ENCODE measurements around the gene LGALS14.
"Not testable (repeated sequence)": the region's sequence is repeated elsewhere in the genome, so short reads cannot be mapped to it uniquely, and the experiment has no call there.

LGALS14 gene

GRCh38 chr19:39696387-39696786 is 7.9 kb upstream of the LGALS14 start:
- DNase-seq = no peak

- DNase-seq = no peak
These were observed 5.7 kb upstream of the LGALS14 start for GRCh38 chr19:39698535-39698934.

- no peak for DNase-seq
These were observed 3.0 kb upstream of the LGALS14 start for GRCh38 chr19:39701291-39701690.

DNA sequence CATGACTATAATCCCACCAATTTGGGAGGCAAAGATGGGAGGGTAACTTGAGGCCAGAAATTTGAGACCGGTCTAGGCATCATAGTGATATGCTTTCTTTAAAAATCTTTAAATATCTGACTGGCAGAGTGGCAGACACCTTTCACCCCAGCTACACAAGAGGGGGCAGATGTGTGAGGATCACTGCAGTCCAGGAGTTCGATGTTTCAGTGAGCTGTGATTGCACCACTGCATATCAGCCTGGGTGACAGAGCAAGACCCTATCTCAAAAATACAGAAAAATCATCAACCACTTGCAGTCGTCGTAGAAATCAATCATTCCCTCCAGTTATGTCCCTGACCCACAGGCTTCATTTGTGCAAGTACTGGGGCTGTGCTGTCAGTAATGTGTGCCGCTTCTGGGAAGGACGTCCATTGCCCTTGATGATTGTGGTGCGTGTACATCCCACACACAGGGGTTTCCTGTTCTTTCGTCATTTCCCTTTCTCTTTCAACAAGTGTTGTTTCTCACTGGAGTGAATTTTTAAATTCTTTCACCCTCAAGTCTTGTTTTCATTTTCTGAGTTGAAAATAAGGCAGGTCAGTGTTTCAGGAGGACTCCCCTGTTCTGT is 1.4 kb downstream of the LGALS14 start:
- no peak for DNase-seq

DNA sequence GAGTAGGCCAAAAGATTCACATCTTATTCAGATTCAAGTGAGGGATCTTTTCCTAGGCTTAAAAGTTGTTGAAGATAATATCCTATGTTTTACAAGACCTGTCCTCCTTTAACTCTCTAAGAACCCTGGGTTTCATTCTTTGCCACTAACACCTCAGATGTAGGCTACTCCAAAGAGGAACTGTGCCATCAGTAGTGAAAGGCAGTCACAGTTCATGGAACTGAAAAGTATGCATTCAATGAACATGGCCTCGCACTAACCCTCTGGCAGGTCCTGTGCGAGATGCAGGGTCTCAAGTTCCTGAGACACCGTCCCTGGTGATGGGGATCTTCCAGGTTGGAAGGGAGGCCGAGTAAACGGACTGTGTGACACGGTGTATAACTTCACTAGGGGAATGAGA is 4.3 kb downstream of the LGALS14 start:
- DNase-seq = no peak

- no peak for DNase-seq
These were observed 5.0 kb downstream of the LGALS14 start for GRCh38 chr19:39709026-39709872.

- DNase-seq = no peak
These were observed 6.1 kb downstream of the LGALS14 start for GRCh38 chr19:39710333-39710890.

DNA sequence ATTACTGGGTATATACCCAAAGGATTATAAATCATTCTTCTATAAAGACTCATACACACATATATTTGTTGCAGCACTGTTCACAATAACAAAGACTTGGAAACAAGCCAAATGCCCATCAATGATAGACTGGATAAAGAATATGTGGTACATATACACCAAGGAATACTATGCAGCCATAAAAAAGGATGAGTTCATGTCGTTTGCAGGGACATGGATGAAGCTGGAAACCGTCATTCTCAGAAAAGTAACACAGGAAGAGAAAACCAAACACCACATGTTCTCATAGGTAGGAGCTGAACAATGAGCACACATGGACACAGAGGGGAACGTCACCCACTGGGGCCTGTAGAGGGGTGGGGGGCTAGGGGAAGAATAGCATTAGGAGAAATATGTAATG is 15.9 kb downstream of the LGALS14 start:
- not testable (repeated sequence) for DNase-seq

- DNase-seq = no peak
These were observed 21.7 kb downstream of the LGALS14 start for GRCh38 chr19:39725995-39726394.

DNA sequence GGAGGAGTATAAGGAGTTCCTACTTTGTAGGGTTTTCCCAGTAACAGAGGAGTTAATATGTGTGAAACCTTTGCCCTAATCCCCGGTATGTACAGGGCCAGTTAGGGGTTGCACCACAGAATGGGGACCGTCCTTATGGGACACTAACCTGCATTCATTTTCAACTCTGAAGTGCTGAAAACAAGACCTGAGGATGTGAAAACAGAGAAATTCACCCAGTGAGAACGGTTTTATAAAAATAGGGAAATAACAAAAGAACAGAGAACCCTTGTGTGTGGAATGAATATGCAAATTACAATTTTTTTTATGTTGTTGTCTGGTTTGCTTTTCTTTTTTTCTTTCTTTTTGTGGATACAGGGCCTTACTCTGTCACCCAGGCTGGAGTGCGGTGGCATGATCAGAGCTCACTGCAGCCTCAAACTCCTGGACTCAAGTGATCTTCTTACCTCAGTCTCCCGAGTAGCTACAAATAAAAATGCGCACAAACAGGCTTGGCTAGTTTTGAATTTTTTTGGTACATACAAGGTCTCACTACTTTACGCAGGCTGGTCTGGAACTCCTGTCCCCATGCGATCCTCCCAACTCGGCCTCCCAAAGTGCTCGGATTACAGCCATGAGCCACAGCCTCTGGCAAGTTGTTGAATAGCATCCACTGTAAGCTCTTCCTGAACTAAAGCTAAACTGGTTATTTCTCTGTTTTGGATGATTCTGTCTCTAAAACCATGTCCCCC is 23.0 kb downstream of the LGALS14 start:
- DNase-seq = no peak

DNA sequence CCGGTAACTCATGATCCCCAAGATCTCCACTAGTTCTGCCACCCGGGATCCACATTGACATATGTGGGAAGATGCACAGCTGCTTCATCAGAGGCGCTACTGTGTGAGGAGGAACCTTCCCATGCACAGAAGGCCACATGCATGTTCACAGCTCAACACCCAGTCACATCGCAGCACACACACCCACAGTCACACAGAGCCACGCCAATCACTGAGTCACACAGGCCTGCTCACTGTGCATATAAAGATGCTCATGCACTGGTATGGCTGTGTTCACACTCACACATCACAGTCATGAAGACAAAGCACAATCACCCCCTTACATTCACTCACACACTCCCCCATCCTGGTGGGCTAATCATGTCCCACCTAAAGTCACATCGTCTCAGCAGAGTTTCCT is 23.8 kb downstream of the LGALS14 start:
- no peak for DNase-seq

DNA sequence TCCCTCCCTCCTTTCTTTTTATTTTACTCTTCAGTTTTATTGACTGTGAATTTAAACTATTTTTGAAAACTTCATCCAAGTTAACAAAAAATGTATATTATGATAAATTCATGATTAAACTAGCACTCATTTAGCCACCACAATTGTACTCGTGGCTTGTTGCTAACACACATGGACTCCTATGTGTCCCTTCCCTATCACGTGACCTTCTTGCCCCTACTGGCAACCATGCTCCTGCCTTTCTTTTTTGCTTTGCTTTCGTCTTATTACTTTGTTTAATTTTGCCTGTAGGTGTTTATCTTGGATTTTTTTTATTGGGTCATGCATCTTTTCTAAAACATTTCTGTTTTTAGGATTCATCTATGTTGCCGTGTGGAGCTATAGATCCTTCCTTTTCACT is 25.3 kb downstream of the LGALS14 start:
- DNase-seq = no peak

DNA sequence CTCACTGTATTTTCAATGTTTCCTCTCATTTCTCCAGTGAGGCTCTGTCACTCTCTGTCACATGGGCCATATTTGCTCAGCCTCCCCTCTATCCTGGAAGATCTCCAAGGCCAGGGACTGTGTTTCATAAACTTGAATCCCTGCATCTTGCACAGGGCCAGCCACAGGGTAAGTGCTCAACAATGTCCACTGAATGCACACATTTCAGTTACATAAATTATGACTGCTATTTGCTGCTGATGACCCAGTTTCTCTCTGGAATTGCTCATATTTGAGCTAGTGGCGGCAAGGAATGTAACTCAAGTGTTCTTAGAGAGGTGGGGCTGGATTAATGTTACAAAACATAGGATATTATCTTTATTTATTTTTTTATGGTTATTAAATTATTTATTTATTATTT is 27.4 kb downstream of the LGALS14 start:
- no peak for DNase-seq

GRCh38 chr19:39733841-39734240 is 29.6 kb downstream of the LGALS14 start:
- DNase-seq = no peak

GRCh38 chr19:39735688-39736087 is 31.4 kb downstream of the LGALS14 start:
- no peak for DNase-seq

GRCh38 chr19:39736088-39736487 is 31.8 kb downstream of the LGALS14 start:
- DNase-seq = no peak

DNA sequence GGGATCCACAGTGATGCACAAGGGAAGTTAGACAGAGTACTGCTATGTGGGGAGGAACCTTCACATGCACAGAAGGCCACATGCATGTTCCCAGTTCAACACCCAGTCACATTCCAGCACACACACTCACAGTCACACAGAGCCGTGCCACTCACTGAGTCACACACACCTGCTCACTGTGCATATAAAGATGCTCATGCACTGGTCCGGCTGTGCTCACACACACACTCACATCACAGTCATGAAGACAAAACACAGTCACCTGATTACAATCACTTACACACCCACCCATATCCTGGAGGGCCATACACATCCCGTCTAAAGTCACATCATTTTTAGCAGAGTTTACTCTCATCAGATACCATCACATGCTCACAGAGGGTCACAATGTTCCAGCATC is 33.1 kb downstream of the LGALS14 start:
- no peak for DNase-seq

DNA sequence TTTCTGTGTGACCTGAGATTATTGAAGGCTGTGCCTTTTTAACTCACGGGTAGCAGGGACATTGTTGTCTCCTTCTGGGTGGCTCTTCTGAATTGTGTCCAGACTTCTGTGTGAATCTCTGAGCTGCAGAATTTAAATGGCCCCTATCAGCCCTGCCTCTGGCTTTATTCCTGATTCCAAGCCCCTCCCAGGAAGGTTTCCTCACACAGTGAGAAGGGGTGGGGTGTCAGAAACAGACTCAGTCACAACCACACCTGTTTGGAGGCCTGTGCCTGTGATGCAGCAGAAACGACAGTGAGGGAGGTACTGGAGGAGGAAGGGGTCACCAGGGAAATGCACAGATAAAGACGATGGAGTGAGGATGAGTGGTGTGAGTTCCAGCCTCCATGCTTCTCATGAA is 33.6 kb downstream of the LGALS14 start, which contains the start of gene CLC:
Gene CLC, minus strand, starts transcription at position 139 of the 400 bp plus-strand sequence. Its CDS starts 77 bp downstream, at position 62.
- DNase-seq = no peak

DNA sequence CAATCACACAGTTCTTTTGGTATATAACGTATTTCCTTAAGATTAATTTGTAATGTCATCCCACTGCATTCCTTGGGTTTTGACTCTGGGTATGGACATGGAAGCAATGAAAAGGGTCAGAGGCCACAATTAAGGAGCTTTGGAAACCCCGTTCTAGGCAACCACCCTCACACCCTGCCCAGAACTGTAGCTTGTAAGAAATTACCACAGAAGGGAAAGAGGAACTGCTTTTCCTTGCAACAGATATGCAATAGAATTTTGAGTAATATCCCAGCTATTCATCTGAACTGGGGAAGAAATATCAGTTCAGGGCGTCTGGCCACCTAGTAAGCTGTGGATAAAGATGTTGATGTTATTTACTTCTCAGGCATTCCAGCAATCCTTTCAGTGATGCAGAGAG is 34.5 kb downstream of the LGALS14 start:
- DNase-seq = no peak

DNA sequence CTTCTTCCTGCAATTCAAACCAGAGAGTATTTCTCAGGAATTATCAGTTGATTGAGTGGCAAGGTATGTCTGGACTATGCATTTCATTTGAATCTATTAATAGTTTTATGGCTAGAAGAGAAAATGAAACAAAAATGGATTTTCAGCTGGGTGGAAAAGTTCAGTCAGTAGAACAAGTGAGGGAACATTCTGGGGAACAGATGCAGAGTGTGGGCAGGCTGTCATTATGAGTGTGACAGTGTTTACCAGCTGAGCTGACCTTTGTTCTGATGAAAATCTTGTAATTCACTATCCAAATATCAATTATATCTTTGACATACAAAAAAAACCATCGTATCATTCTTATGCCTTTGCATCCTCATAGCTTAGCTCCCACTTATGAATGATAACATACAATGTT is 36.1 kb downstream of the LGALS14 start:
- DNase-seq = no peak

DNA sequence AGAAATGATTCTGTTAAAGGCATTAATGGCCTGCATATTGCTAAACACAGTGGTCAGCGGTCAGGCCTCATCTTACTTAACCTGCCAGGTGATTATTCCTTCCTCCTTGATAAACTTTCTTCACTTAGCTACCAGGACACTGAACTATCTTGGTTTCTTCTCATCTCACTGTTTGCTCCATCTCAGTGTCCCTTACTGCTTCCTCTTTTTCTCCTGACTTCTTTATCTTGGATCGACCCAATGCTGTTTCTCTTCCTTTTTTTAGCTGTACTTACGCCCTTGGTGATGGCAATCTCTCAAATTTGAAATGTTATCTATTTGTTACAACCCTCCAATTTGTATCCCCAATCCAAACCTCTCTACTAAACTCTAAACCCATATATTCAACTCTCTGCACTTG is 41.4 kb downstream of the LGALS14 start:
- DNase-seq = no peak

- DNase-seq = no peak
These were observed 42.7 kb downstream of the LGALS14 start for GRCh38 chr19:39746836-39747529.

GRCh38 chr19:39749981-39750380 is 45.7 kb downstream of the LGALS14 start:
- no peak for DNase-seq

All from activated CD8-positive, alpha-beta memory T cell treated with anti-CD3 and anti-CD28 coated beads, Interleukin-2, amount 50 U/mL, for 48 hours (primary cell).